Inflammatory macrophage (primary cell): ENCODE measurements around the gene TICAM1.
"Not testable (repeated sequence)": the region's sequence is repeated elsewhere in the genome, so short reads cannot be mapped to it uniquely, and the experiment has no call there.

ENCODE experiments used
- DNase-seq, 2 donors: peaks; one replicate each; pipeline ENCODE4 v3.0.0-alpha.2; 2020 to 2022
- total RNA-seq, 18 experiments: gene quantifications; one replicate each; lab custom pipeline; 2026; ENCODE audit warnings: mixed read lengths in 6 of 18, inconsistent platforms in 2 of 18; lab: John Stamatoyannopoulos, UW

Gene TICAM1
- 4.0 to 93.3 (median 12.8) reads per million in 18 experiments for total RNA-seq

DNA sequence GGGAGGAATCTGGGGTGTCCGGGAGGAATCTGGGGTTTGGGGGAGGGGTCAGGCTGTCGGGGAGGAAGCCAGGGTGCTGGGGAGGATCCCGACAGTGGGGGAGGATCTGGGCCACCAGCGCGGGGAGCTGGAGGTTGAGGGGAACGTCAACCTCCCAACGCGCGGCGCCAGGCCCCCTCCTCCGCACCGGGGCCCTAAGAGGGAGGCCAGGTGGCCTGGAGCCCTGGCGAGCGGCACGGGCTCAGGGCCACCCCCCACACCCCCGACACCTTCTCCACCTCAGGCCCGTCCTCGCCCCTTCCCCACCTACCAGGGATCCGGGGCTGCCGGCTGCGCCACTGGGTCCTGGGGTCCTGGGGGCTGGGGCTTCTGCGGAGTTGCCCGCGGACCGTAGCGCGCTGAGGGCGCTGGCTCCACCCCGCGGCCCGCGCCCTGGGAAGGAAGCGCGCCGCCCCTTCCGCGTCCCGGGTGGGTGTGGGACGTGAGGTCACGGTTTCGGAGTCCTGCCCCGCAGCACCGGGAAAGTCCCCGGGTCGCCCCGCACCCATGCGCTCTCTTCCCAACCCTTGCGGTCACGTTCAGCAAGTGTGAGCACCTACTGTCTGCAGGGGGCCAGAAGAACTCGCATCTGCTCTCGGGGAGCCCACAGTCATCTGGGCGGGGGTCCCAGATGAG lies at the start of gene TICAM1:
TSS of gene TICAM1 (minus strand) at position 409 of the 675 bp plus-strand sequence. CDS start 13,335 bp downstream, outside the sequence.
- peak; percentile 71 to 87 for DNase-seq

- no peak for DNase-seq
Measured at GRCh38 chr19:4879041-4879440, 47.5 kb upstream of the TICAM1 start.

DNA sequence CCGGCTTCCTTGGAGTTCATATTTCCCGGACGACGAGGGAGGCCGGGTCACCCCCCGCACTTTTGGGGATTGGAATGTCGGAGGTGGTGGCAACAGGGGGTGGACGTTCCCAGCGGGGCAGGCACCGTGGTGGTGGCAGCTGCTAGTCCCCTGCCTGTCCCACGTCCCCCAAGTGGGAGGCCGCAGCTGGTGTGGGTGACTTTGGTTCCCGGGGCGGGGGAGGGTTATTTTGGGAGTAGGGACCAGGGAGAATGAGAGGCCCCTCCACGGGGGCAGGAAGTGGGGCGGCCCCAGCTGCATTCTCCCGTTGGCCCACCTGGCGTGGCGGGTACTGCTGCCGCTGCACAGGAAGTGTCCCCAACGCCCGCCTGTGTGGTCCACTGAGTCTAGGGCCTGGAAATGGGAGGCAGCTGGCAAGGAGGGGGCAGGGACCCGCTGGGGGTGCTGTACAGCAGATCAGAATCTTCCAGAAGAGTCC lies 47.0 kb upstream of the TICAM1 start:
- no peak for DNase-seq

DNA sequence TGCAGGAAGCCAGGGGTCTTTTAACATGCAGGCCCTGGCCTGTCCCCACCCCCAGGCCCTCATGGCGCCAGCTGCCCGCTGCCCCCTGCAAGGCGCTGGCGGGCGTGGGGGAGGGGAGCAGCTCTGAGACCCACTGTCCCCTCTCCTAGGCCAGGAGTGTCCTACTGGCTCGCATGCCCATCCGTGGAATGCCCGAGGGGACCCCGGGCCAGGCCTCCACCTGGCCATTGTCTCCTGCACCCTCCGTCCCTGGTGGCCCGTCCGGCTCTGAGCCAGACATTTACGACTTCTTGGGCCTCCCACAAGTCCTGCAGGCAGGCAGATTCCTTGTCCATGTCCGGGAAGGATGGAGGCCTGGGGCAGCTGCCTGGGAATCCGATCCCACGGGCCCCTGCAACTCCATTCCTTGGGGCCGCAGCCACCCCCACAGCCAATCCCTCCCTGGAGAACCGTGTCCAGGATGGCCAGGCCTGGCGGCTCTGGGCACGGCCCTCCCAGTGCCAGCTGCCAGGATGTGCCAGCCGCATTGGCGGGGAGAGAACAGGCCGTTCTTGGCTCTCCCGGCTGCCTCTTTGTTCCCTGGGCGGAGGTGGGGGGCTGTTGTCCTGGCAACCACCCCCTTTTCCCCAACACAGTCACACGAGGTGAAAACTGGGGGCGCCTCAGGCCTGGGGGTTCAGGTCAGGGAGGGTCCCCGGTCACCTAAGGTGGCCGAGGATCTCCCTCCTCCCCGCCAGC lies 46.4 kb upstream of the TICAM1 start:
- no peak for DNase-seq

DNA sequence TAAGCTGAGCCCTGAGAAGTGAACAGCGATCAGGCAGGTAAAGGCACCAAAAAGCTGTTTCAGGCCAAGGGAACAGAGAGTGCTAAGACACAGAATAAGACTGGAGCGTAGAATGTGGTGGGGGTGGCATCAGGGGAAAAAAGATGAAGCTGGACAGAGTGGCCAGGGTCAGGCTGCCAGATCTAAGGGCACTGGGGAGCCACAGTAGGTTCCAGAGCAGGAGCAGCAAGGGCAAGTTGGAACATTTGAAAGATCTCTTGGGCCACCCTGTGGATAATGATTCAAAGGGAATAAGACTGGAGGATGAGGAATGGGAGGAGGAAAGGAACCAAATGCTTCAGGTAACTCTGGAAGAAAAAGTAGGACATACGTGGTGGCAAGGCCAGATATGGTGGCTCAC lies 42.4 kb upstream of the TICAM1 start:
- DNase-seq = no peak

DNA sequence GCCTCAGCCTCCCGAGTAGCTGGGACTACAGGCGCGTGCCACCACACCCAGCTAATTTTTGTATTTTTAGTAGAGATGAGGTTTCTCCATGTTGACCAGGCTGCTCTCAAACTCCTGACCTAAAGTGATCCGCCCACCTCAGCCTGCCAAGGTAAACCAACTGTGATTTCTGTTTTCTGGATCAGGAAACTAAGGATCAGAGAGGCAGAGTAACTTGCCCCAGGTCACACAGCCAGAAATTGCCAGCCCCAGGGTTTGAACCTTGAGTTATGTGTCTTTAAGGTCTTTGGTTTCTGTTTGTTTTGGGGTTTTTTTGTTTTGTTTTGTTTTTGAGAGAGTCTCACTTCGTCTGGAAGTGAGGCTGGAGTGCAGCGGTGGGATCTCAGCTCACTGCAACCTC lies 40.2 kb upstream of the TICAM1 start:
- no peak for DNase-seq

- peak; percentile 88 to 91 for DNase-seq
Measured at GRCh38 chr19:4870025-4870700, 38.7 kb upstream of the TICAM1 start.

DNA sequence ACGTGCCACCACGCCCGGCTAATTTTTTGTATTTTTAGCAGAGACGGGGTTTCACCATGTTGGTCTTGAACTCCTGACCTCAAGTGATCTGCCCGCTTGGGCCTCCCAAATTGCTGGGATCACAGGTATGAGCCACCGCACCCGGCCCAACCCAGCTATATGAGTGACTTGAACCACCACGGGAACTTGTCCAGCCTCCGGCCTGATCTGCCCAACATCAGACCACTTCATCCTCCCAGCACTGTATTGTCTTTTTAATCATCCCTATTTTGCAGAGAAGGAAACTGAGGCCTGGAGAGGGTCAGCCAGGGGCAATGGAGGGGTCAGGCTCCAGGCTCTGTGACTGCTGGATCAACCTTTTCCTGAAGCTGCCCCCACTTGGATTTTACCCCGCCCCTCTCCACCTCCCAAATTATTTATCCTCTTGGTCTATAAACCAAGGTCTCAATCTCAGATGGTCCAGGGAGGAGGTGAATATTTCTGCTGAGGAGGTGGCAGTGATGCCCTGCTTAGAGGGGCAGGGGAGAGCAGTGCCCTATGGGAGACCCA lies 36.8 kb upstream of the TICAM1 start:
- no peak for DNase-seq

- DNase-seq = peak; percentile 96 to 97
Measured at GRCh38 chr19:4867534-4868285, 36.2 kb upstream of the TICAM1 start, which contains the start of gene PLIN3. TSS of gene PLIN3 (minus strand) at chr19:4867667. CDS start at chr19:4861394, 6,273 bp downstream.

DNA sequence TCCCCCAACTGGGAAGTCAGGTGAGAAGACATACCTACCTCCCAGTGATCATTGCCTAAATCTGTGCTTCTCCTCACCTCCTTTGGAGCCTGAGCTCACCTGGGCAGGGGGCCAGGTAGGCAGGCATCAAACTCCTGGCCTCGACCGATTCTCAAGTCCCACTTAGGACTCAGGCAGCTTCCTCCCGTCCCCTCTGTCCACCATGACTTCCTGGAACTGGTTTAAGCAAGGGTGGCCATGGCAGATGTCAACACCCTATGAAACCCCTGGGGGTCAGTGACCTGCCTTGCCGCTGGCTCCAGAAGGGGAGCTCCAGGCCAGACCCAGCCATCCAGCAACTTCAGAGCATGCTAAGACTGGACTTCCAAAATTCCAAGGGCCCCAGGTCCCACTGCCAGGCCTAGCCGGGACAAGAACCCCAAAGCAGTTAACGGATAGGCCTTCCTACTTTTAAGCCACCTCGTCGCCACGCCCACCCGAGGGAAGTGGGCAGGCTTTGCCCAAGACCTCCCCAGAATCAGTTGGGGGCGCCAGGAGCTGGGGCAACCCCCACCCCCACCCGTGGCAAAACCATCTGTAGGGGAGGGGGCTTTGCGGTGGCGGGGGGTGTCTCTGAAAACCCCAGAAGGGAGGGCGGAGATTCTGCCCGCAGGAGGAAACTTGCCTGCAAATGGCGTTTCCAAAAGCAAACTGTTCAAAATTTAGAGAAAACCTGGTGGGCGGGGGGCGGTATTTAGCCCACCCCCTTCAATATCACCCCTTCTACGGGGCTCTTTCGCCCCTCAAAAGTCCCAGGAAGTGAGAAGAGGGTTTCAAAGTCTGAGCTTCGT lies 35.3 kb upstream of the TICAM1 start:
- DNase-seq = peak; percentile 61 to 66

DNA sequence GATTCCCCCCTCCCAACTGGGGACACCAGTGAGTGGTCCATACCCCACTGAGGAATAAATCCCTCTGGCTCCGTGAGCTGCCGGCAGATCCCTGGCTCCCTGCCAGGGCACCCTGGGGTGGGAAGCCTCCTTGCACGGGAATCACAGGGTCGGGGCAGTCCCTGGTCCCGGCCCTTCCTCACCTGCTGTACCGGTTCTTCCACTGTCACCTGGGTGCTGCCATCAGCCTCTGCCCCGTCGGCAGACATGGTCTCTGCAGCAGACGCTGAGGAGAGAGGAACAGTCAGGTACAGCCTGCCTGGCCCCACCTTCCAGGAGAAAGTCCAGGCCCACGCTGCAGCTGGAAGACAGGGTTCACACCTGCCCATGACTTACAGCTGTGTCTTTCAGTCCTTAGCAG lies 29.6 kb upstream of the TICAM1 start:
- no peak for DNase-seq

DNA sequence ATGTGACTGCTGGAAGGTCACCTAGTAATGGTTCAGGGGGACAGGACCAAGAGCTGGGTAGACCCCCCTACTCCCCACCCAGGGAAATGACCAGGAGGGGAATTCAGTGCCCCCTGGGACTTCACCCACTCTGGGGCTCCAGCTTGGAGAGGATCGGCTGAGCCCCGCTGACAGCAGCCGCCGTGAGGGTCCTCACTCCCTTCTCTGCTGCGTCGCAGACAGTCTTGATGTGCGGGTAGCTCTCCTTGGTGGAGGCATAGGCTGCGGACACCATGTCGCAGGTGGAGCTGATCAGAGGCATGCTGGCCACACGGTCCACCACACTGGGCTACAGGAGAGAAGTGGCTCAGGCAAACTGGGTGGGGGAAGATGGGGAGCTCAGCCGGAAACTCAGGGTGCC lies 28.2 kb upstream of the TICAM1 start:
- no peak for DNase-seq

GRCh38 chr19:4856468-4856867 lies 25.0 kb upstream of the TICAM1 start:
- not testable (repeated sequence) for DNase-seq

- DNase-seq = not testable (repeated sequence)
Measured at GRCh38 chr19:4853506-4853905, 22.0 kb upstream of the TICAM1 start.

- no peak for DNase-seq
Measured at GRCh38 chr19:4852484-4852883, 21.0 kb upstream of the TICAM1 start.

- DNase-seq = peak; percentile 37 to 49
Measured at GRCh38 chr19:4851551-4852290, 20.2 kb upstream of the TICAM1 start.

DNA sequence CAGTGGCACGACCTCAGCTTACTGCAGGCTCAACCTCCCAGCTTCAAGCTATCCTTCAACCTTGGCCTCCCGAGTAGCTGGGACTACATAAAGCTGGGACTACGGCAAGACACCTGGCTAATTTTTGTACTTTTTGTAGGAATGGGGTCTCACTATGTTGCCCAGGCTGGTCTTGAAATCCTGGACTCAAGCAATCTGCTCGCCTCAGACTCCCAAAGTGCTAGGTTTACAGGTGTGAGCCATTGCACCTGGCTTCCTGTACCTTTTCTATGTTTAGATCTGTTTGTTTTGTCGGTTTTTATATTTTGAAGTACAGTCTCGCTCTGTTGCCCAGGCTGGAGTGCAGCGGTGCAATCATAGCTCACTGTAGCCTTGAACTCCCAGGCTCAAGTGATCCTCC lies 17.5 kb upstream of the TICAM1 start:
- DNase-seq = no peak

DNA sequence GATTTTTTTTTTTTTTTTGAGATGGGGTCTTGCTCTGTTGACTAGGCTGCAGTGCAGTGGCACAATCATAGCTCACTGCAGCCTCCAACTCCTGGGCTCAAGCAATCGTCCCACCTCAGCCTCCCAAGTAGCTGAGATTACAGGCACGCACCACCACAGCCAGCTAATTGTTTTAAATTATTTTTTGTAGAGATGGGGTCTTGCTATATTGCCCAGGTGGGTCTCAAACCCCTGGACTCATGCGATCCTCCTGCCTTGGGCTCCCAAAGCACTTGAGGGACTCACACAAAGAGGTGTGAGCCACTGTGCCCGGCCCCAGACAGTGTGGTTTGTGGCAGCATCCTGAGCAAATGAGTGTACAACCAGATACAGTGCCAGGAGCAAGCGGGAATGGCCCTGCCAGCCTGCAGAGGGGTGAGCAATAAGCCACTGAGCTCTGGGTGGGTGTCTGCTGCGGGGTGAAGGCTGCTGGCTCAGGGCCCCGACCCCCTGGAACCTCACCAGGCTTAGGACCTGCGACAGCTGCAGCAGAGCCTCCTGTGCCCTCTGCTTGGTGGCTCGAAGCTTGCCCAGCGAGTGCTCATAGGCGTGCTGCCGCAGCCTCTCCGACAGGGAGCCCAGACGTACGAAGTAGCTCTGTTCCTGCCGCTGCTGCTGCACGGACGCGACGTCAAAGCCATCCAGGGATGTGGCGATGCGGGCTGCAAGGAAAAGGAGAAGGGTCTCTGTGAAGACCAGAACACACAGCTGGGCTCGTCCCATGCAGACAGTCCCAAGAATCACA lies 15.9 kb upstream of the TICAM1 start:
- no peak for DNase-seq

DNA sequence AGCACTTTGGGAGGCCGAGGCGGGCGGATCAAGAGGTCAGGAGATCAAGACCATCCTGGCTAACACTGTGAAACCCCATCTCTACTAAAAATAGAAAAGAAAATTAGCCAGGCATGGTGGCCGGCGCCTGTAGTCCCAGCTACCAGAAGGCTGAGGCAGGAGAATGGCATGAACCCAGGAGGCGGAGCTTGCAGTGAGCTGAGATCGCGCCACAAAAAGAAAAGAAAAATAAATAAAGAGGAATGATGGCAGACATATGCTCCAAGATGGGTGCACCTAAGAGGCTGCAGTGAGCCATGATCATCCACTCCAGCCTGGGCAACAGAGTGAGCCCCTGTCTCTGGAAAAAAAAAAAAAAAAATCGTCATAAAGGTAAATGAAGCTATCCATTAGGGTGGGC lies 14.5 kb upstream of the TICAM1 start:
- not testable (repeated sequence) for DNase-seq
